ENCODE data around the gene NBEA.
"Not testable (repeated sequence)": the region's sequence is repeated elsewhere in the genome, so short reads cannot be mapped to it uniquely, and the experiment has no call there.

NBEA gene

GRCh38 chr13:34964558-34964957, 22.5 kb downstream of the NBEA start:
- no peak for DNase-seq

DNA sequence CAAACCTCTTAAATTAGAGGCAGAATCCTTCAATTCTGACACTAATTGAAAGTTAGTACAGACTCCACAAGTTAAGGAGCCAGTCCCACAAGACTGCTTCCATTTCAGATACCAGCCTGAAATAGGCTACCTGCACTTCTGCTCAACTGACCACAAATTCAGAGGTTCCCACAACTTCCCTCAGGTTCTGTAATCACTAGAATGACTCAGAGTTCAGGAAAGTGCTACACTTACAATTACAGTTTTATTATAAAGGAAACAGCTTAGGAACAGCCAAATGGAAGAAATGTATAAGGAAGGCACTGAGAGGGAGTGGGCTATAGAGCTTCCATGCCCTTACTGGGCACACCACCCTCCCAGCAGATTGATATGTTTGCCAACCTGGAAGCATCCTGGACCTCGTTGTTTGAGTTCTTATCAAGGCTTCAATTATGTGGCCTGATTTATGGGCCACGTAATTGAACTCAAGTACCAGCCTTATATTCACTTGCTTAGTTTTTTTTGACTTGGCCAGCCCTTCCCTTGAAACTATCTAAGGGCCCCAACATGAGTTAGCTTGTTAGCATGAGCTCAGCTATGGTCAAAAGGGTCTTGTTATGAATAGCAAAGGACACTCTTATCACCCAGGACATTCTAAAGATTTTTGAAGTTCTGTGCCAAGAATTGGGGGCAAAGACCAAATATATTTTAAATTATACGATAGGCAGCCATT, 25.9 kb downstream of the NBEA start:
- no peak for DNase-seq

- DNase-seq, result not testable (repeated sequence)
Measured at GRCh38 chr13:34969539-34969938, 27.5 kb downstream of the NBEA start.

GRCh38 chr13:34970961-34971360, 28.9 kb downstream of the NBEA start:
- no peak for DNase-seq

- no peak for DNase-seq
Measured at GRCh38 chr13:34971473-34971872, 29.4 kb downstream of the NBEA start.

GRCh38 chr13:34985199-34985598, 43.1 kb downstream of the NBEA start:
- DNase-seq, result not testable (repeated sequence)

- DNase-seq, result no peak
Measured at GRCh38 chr13:34988330-34988791, 46.3 kb downstream of the NBEA start.

DNA sequence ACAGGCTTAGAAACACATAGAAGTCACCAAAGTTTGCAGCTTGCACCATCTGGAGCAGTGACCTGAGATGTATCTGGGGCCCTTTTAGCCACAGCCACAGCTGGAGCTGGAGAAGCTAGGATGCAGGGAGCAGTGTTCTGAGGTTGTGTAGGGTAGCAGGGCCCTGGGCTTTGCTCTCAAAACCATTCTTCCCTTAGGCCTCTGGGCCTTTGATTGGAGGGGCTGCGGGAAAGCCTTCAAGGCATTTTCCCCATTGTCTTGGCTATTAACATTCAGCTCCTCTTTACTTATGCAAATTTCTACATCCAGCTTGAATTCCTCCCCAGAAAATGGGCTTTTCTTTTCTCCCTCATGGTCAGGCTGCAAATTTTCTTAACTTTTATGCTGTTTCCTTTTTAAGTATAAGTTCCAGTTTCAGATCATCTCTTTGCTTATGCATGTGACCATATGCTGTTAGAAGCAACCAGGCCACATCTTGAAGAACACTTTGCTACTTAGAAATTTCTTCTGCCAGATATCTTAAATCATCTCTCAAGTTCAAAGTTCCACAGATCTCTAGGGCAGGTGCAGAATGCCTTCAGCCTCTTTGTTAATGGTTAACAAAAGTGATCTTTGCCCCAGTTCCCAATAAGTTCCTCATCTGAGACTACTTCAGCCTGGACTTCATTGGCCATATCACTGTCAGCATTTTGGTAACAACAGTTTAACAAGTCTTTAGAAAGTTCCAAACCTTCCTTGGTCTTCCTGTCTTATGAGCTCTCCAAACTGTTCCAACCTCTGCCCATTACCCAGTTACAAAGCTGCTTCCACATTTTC, 48.5 kb downstream of the NBEA start:
- DNase-seq, result no peak

DNA sequence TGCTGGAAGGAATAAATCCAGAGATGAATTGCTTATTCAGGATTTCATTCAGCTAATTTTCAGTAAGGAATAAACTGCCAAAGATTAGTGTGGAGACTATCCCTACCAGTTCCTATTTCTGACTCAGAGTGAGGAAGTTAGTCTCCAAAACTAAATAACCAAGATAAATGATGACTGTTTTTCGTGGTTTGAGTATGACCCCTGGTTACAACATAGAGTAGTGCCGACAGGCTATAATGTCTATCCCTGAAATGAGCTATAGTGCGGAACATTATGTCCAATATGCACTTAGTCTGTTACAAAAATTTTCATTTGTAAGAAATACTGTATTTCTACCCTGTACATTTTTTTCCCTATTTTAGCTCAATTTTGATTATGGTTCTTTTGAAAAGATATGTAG, 51.4 kb downstream of the NBEA start:
- DNase-seq, result no peak

GRCh38 chr13:35003734-35004133, 61.7 kb downstream of the NBEA start:
- DNase-seq, result not testable (repeated sequence)

- no peak for DNase-seq
Measured at GRCh38 chr13:35005051-35005450, 63.0 kb downstream of the NBEA start.

- DNase-seq, result no peak
Measured at GRCh38 chr13:35014606-35015213, 72.6 kb downstream of the NBEA start.

DNA sequence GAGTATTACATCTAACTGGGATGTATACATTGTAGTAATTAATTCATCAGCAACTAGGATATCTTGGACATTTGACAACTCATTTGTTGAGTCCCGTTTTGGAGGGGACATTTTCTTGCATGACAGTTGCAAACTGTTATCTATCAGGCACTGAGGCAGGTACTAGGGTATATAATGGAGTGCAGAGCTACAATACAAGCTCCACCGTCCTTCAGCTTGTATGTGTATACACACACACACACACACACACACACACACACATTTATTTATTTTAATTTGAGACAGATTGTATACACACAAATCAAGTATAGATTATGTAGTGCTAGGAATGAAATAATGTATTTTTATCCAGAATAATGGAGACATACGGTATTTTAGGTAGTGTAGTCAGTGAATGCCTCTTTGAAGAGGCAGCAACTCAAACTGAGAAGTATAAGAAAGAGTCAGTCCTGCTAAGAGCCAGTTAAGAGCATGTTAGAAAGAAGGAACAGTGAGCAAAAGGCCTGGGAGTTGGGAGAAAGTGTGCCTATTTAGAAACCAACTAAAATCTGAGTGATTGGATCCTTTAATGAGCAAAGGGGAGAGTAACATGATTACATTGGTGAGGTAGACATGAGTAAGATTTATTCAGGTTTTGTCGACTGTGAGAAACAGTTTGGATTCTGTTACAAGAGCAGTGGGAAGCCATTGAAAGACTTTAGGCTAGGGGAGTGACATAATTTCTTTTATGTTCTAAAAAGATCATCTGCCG, 74.5 kb downstream of the NBEA start:
- no peak for DNase-seq

DNA sequence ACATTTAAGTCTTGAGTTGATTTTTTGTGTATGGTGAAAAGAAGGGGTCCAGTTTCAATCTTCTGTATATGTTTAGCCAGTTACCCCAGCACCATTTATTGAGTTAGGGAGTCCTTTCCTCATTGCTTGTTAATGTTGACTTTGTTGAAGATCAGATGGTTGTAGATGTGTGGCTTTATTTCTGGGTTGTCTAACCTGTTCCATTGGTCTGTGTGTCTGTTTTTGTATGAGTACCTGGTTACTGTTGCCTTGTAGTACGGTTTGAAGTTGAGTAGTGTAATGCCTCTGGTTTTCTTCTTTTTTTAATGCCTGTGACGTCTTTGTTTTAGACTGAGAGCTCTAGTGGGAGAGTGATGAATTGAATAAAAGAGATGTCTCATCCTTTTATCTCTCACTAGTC, 83.2 kb downstream of the NBEA start:
- DNase-seq, result no peak

DNA sequence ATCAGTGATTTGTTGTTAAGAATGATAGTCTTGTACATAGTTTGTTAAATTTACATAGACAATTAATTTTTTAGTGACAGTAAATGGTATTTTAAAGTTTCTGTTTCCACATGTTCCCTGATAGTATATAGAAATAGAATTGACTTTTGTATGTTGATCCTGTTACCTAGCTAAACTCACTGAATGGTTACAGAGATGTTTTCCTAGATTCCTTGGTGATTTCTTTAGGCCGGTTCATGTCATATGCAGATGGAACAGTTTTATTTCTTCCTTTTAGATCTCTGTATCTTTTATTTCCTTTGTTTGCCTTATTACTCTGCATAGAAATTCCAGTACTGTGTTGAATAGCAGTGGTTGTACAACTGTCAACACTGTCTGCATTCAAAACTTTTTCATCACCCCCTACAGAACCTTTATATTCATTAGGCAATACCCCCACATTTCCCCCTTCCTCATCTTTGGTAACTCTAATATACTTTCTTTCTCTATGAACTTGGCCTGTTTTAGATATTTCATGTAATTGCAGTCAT, 86.3 kb downstream of the NBEA start:
- DNase-seq, result no peak

DNA sequence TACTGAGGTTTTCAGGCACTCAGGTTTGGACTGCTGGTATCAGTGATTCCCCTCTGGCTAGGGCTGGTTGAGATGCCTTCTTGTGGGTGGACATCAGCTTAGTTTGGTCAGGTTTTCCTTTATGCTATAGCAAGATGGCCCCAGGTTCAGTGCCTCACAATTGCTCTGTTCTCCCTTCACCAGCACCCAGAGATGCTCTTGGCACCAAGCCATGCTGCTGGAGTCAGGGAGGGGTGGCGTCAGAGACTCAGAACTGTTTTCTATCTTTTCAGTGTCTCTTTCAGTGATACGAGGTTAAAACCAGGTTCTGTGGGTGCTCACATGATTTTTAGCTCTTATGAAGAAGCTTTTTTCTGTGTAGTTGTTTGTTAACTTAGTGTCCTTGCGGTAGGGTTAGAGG, 96.9 kb downstream of the NBEA start:
- no peak for DNase-seq

- DNase-seq, result no peak
Measured at GRCh38 chr13:35046587-35046986, 104.5 kb downstream of the NBEA start.

GRCh38 chr13:35055705-35056104, 113.6 kb downstream of the NBEA start:
- no peak for DNase-seq

- no peak for DNase-seq
Measured at GRCh38 chr13:35057858-35058257, 115.8 kb downstream of the NBEA start.

- DNase-seq, result not testable (repeated sequence)
Measured at GRCh38 chr13:35058585-35058984, 116.5 kb downstream of the NBEA start.

- DNase-seq, result no peak
Measured at GRCh38 chr13:35086667-35087066, 144.6 kb downstream of the NBEA start.

GRCh38 chr13:35092251-35092650, 150.2 kb downstream of the NBEA start:
- DNase-seq, result no peak

GRCh38 chr13:35092751-35093150, 150.7 kb downstream of the NBEA start:
- no peak for DNase-seq
